ENCODE data around the gene STAT5A.

DNA sequence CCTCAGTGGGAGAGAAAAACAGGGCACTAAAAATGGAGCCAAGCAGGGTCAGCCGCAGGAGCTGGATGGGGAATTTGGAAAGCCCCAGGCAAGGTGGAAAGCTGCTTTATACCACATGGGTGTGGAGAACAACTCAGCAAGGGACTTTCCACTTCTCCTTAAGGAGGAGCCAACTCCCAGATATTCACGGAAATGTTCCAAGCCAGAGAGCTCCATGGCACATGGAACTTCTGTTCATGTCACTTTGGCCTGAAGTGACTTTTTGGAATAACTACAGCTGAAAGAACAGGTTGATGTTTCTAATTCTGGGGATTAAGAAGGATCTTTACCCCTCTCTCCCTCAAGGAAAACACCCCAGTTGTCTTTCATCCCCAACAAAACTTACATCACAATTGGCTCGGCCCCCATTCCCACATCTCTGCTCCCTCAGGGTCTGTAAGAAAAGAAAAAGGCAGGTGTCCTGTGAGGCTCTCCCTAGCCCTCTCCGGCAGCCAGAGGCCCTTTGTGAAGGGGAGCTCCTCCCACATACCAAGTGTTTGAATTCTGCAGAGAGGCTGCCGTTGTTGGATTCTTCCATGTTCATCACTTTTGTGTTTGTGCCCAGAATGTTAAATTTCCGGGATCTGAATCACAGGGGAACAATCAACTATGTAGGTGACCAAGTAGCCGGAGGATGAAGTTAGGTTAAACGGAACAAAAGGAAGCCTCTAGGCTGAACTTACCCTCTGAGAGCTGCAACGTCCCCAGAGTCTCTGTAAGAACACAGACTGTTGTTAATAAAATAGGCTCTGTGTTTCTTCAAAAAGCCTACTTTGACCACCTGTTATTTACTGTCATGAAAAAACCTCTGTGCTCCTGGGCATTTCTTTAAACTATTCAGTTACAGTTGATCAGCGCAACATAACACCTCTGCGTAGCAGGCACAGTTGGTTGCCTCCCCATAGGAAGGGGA is 41.0 kb downstream of the STAT5A start:
- TF ChIP-seq, protein P1, sequence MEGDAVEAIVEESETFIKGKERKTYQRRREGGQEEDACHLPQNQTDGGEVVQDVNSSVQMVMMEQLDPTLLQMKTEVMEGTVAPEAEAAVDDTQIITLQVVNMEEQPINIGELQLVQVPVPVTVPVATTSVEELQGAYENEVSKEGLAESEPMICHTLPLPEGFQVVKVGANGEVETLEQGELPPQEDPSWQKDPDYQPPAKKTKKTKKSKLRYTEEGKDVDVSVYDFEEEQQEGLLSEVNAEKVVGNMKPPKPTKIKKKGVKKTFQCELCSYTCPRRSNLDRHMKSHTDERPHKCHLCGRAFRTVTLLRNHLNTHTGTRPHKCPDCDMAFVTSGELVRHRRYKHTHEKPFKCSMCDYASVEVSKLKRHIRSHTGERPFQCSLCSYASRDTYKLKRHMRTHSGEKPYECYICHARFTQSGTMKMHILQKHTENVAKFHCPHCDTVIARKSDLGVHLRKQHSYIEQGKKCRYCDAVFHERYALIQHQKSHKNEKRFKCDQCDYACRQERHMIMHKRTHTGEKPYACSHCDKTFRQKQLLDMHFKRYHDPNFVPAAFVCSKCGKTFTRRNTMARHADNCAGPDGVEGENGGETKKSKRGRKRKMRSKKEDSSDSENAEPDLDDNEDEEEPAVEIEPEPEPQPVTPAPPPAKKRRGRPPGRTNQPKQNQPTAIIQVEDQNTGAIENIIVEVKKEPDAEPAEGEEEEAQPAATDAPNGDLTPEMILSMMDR (conservative IDR thresholded peaks at IDR 0.05), result no peak
- TF ChIP-seq EZH2 (IDR thresholded peaks at IDR 0.05; ENCODE audit: low read depth), result no peak

Data from PC-9 (cell line).